HG02970 (cell line): ENCODE measurements around the gene PDGFA.

ENCODE experiments used
- ATAC-seq: cut with Tn5 transposase; IDR thresholded peaks from one replicate; pipeline ENCODE4 v1.9.1; 2021; ENCODE audit warnings: mild to moderate bottlenecking, moderate library complexity, moderate number of reproducible peaks; ENCODE audit not compliant: unreplicated experiment, low FRiP score

The PDGFA gene

GRCh38 chr7:452226-452751 lies 67.4 kb downstream of the PDGFA start:
- ATAC-seq, result no peak

- no peak for ATAC-seq
Observed at GRCh38 chr7:451255-452225, 68.1 kb downstream of the PDGFA start.

DNA sequence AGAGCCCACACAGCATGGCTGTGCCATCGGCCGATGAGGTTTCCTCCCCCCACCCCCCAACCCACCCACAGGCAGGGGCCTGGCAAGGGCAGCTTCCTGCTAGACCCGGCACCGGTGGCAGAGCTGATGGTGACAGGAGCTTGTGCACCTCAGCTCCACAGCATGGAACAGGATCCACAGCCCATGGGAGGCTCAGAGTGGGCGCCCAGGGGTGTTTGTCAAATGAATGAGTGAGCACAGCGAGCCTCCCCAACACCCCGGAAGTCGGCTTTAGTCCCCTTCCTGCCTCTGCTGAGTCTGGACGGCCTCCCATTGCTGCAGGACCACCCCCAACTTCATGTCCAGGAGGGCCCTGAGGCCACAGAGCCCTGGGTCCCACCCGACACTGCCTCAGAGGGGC lies 68.9 kb downstream of the PDGFA start:
- ATAC-seq, result no peak

- no peak for ATAC-seq
Observed at GRCh38 chr7:450036-450435, 69.6 kb downstream of the PDGFA start.

DNA sequence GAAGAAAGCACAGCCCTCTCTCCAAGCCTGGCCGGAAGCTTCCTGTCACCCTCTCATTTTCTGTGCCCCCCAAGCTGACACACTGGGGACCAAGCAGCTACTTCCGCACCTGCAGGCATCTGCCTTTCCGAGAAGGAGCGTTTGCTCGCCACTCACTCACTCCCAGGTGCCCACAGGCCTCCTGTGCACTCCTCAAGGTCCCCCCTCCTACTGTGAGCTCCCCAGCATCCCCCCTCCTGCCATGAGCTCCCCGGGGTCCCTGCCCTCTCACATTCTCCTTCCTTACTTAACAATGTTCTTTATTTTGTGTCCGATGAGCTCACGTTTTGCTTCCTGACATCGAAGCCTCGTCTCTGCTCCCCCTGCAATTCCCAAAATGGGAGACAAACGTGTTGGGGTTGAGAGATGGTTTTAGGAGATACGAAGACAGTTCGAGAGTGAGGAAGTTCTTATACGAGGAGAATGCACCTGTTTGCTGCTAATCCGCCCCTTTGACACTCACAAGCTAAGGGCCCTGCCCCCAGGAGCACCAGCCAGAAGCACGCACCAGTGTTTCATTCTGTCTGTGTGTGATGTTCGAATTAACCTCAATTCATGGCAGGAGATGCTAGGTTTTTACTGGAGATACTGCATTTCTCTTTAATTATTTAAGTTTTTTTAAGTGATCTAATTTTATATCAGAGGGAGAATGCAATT lies 70.2 kb downstream of the PDGFA start:
- ATAC-seq, result no peak

DNA sequence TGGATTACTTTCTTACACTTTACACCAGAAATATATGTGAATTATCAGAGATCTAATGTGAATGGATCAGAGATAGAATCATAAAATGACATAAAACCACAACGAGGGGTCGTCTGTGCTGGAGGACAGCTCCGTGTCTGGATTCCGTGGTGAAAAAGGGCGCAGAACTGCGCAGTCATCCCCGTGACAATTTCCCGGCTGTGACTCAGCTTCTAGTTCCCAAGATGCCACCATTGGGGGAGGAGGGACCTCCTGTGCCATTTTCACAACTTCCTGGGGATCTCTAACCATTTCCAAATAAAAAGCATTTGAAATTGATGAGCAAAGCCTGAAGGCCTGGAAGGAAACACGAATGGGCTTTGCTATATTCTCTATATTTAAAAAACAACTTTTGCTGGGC lies 72.1 kb downstream of the PDGFA start:
- ATAC-seq, result no peak
